Heart left ventricle (tissue), 13 donors: ENCODE measurements around the gene TPP2.

Source experiments
- CTCF ChIP-seq, 12 donors: fragments of 200-600 bp; sonication (generic) in 4 of 12; IDR thresholded peaks; one replicate each; pipeline versions ENCODE4 v1.5.0 to v1.8.0; 2018 to 2022; ENCODE audit warnings: antibody characterized with exemption in 12 of 12, mild to moderate bottlenecking in 5 of 12
- POLR2A ChIP-seq, 2 donors: fragments of 450-650 bp; IDR thresholded peaks; one replicate each; pipeline ENCODE4 v1.6.1; 2017; ENCODE audit warnings: antibody characterized with exemption in 2 of 2, mild to moderate bottlenecking in 2 of 2, moderate library complexity in 2 of 2
- donor health status: ischemic (EF 13 %, LVEDD 7.1; RV severe dilation, severe dysfunction).
- donor health status: DM: no; HTN: yes; CAD: no.
- donor health status: DM: no; HTN: no; CAD: no.
- donor health status: ischemic (EF 25% LVEDD 6.9; RV normal size, moderate dysfunction).
- donor health status: ischemic (EF 25% LVEDD 5.7; RV mildly dilated, moderate dysfunction).
- donor health status: ischemic (EF 35%, LVEDD 5.7; RV mildly dilated, moderate dysfunction).
- donor health status: nonischemic (EF 11% LVEDD 7.7; RV severe dilation, severe dysfunction).
- donor health status: DM: yes; HTN: yes; CAD: no.
- donor health status: PGD.
- donor health status: ischemic (EF 29% LVEDD 5.4; RV normal size, mild dysfunction).
- donor health status: nonischemic (EF 23%, LVEDD 6.1; RV moderate dilation, normal function).

GRCh38 chr13:102598061-102598460, 1.3 kb downstream of the TPP2 start:
- TF ChIP-seq CTCF (IDR thresholded peaks at IDR 0.05) (no peak), POLR2A (IDR thresholded peaks at IDR 0.05) (no peak)
